Loucy (cell line): ENCODE measurements around the gene ACCS.

ENCODE experiments used
- H2AFZ ChIP-seq: fragments of 200-600 bp; sonication (generic); 2 replicates; pipeline ENCODE4 v1.6.0; 2016; ENCODE audit warnings: antibody characterized with exemption, mild to moderate bottlenecking, low read length, moderate library complexity
- H3F3A ChIP-seq: fragments of 200-600 bp; 2 replicates; pipeline ENCODE4 v1.6.0; 2016; ENCODE audit warnings: antibody characterized with exemption, low read depth, mild to moderate bottlenecking
- H3K27me3 ChIP-seq: fragments of 200-600 bp; sonication (generic); 2 replicates; pipeline ENCODE4 v1.6.1; 2014; ENCODE audit warnings: low read length, mild to moderate bottlenecking; ENCODE audit not compliant: insufficient read depth, poor library complexity, severe bottlenecking
- H3K36me3 ChIP-seq: fragments of 200-600 bp; sonication (generic); 2 replicates; pipeline ENCODE4 v1.6.1; 2016; ENCODE audit warnings: low read length; ENCODE audit not compliant: insufficient read depth
- H3K4me1 ChIP-seq: fragments of 200-600 bp; sonication (generic); 2 replicates; pipeline ENCODE4 v1.5.1; 2014; ENCODE audit warnings: low read length, mild to moderate bottlenecking; ENCODE audit not compliant: insufficient read depth, poor library complexity, severe bottlenecking
- H3K4me2 ChIP-seq: fragments of 200-600 bp; sonication (generic); 2 replicates; pipeline ENCODE4 v1.6.0; 2014; ENCODE audit warnings: antibody characterized with exemption, low read length, low read depth, mild to moderate bottlenecking; ENCODE audit not compliant: poor library complexity, severe bottlenecking
- H3K4me3 ChIP-seq: fragments of 200-600 bp; sonication (generic); 2 replicates; pipeline ENCODE4 v1.5.1; 2014; ENCODE audit warnings: low read length, mild to moderate bottlenecking, mixed read lengths; ENCODE audit not compliant: poor library complexity, severe bottlenecking
- H3K79me2 ChIP-seq: fragments of 200-600 bp; sonication (generic); 2 replicates; pipeline ENCODE4 v1.6.1; 2014; ENCODE audit warnings: low read length; ENCODE audit not compliant: insufficient read depth
- H3K9ac ChIP-seq: fragments of 200-600 bp; sonication (generic); 2 replicates; pipeline ENCODE4 v1.6.0; 2014; ENCODE audit warnings: mild to moderate bottlenecking, low read depth, low read length, moderate library complexity; ENCODE audit not compliant: poor library complexity, severe bottlenecking
- H3K9me2 ChIP-seq: fragments of 200-600 bp; sonication (generic); replicated peaks from 2 replicates; pipeline ENCODE4 v1.6.1; 2016; ENCODE audit warnings: low read depth, low read length, mixed read lengths
- H3K9me3 ChIP-seq: fragments of 200-600 bp; sonication (generic); 2 replicates; pipeline ENCODE4 v1.6.1; 2014; ENCODE audit warnings: mild to moderate bottlenecking, antibody characterized with exemption, low read length, low read depth; ENCODE audit not compliant: insufficient read depth
- H4K20me1 ChIP-seq: fragments of 200-600 bp; sonication (generic); 2 replicates; pipeline ENCODE4 v1.6.0; 2014; ENCODE audit warnings: antibody characterized with exemption, low read length, mild to moderate bottlenecking; ENCODE audit not compliant: insufficient read depth, poor library complexity, severe bottlenecking
- EZH2phosphoT487 ChIP-seq: fragments of 200-600 bp; IDR thresholded peaks from 2 replicates; pipeline ENCODE4 v1.6.1; 2018; ENCODE audit warnings: antibody characterized with exemption, mild to moderate bottlenecking, moderate library complexity, borderline replicate concordance
- TF ChIP-seq, protein P1 (sequence below): fragments of 200-600 bp; sonication (generic); conservative IDR thresholded peaks from 2 replicates; pipeline ENCODE4 v1.5.1; 2014; ENCODE audit warnings: mild to moderate bottlenecking, antibody characterized with exemption, low read length

ACCS gene

DNA sequence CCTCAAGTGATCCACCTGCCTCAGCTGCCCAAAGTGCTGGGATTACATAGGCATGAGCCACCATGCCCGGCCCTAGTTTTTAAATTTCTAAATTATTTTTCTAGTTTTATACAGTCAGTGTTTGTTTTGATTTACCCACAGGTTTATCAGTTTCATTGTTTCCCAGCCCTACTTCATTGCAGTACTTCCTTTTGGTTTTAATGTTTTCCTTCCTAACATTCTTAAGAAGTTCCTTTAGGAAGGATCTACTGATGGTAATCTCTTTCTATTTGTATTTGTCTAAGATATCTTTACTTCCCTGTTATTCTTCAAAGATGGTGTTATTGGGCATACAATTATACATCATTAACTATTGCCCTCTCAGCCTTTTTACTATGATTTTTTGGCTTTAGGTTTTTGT, 24.5 kb downstream of the ACCS start:
- H3K9me3 ChIP-seq: 0 out of 2 replicates have a peak, but pooled peaks cover 2% of the 10 kb centered on the region
- H3K36me3 ChIP-seq: no peaks in the 10 kb centered on the region
- H4K20me1 ChIP-seq: no peaks in the 10 kb centered on the region
- no peak overlapping the region for H3K4me3 ChIP-seq
- H3K4me2 ChIP-seq: no peak overlapping the region
- no peaks in the 10 kb centered on the region; the same call in 1 of the 2 replicates for H3K79me2 ChIP-seq
- no peak overlapping the region for H3K9ac ChIP-seq
- no peak overlapping the region for H2AFZ ChIP-seq
- peaks cover 16% of the 10 kb centered on the region for H3K4me1 ChIP-seq
- H3K27me3 ChIP-seq: no peaks in the 10 kb centered on the region
- TF ChIP-seq, protein P1, sequence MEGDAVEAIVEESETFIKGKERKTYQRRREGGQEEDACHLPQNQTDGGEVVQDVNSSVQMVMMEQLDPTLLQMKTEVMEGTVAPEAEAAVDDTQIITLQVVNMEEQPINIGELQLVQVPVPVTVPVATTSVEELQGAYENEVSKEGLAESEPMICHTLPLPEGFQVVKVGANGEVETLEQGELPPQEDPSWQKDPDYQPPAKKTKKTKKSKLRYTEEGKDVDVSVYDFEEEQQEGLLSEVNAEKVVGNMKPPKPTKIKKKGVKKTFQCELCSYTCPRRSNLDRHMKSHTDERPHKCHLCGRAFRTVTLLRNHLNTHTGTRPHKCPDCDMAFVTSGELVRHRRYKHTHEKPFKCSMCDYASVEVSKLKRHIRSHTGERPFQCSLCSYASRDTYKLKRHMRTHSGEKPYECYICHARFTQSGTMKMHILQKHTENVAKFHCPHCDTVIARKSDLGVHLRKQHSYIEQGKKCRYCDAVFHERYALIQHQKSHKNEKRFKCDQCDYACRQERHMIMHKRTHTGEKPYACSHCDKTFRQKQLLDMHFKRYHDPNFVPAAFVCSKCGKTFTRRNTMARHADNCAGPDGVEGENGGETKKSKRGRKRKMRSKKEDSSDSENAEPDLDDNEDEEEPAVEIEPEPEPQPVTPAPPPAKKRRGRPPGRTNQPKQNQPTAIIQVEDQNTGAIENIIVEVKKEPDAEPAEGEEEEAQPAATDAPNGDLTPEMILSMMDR: no peak
- TF ChIP-seq EZH2phosphoT487: no peak
- no peaks in the 10 kb centered on the region for H3F3A ChIP-seq
- no peaks in the 10 kb centered on the region for H3K9me2 ChIP-seq

DNA sequence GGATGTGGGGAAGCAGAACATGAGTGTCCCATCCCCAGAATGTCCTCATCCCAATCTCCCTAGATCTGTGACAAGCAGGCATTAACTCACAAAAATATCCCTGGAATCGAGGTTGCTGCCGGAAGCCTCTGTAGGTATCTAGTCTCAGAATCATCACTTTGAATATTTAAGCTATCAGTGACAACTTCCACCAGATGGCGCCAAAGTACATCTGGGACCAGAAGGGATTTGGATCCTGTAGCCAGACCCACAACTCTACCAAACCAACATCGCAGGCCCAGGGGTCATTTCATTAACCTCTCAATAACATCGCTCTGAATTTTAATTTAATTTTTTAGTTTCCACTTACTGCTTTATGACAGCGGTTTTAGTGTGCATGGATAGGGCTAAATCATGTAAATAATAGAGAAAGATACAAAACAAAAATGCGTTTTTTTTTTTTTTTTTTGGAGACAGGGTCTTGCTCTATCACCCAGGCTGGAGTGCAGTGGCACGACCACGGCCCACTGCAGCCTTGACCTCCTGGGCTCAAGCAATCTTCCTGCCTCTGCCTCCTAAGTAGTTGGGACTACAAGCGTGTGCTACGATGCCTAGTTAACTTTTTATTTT, 28.3 kb downstream of the ACCS start:
- Histone ChIP-seq H3K36me3 (no peaks in the 10 kb centered on the region), H3K79me2 (peaks cover 25% of the 10 kb centered on the region), H3K27me3 (no peaks in the 10 kb centered on the region), H2AFZ (no peak overlapping the region), H4K20me1 (peaks cover 7% of the 10 kb centered on the region), H3F3A (no peaks in the 10 kb centered on the region), H3K9me2 (no peaks in the 10 kb centered on the region), H3K4me1 (peaks cover 18% of the 10 kb centered on the region), H3K4me2 (no peak overlapping the region), H3K9me3 (no peaks in the 10 kb centered on the region), H3K4me3 (no peak overlapping the region), H3K9ac (no peak overlapping the region)
- TF ChIP-seq, protein P1: peak; percentile 81
- no peak for TF ChIP-seq EZH2phosphoT487

DNA sequence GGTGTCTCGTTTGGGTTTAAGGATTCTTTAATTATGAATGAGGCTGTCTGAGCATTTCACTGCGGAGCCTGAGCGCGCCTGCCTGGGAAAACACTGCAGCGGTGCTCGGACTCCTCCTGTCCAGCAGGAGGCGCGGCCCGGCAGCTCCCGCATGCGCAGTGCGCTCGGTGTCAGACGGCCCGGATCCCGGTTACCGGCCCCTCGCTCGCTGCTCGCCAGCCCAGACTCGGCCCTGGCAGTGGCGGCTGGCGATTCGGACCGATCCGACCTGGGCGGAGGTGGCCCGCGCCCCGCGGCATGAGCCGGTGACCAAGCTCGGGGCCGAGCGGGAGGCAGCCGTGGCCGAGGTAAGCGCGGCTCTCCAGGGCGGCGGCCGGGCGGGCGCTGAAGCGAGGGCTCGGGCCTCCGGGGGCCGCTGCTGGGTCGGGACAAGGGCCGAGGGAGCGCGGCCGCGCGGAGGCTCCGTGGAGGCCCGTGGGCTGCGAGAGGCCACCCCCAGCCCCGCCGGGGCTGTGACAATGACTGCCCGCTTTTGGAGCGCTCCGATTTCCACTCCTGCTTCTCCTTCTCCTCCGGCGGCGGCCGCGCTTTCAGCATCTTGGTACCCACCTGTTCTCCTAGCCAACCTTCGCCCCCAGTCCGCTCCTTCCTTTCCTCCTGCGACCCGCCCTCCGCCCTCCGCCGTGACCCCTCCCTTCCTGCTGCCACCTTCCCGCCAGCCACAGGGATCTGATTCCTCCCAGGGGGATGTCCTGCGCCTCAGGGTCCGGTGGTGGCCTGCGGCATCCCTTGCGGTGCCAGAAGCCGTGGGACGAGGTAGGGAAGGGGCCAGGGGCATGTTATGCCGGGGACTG, 29.7 kb downstream of the ACCS start, which contains the start of gene EXT2:
TSS of gene EXT2 (plus strand) at position 173 of the 854 bp plus-strand sequence. CDS start 12,035 bp downstream, outside the sequence.
- Histone ChIP-seq H3K79me2 (peaks cover 25% of the 10 kb centered on the region), H3K9me2 (no peaks in the 10 kb centered on the region), H3K9me3 (no peaks in the 10 kb centered on the region), H3F3A (no peaks in the 10 kb centered on the region), H3K36me3 (no peaks in the 10 kb centered on the region), H3K9ac (peak within 1 kb of the TSS; percentile 84), H4K20me1 (peaks cover 11% of the 10 kb centered on the region), H3K4me3 (peak within 1 kb of the TSS; percentile 84), H3K4me1 (peaks cover 18% of the 10 kb centered on the region), H3K4me2 (peak within 1 kb of the TSS; percentile 88), H2AFZ (peak within 1 kb of the TSS; percentile 51; the same call in 1 of the 2 replicates), H3K27me3 (no peaks in the 10 kb centered on the region)
- TF ChIP-seq, protein P1: peak; percentile 81
- no peak for TF ChIP-seq EZH2phosphoT487
